Ramos (cell line): ENCODE data around the gene IMPA2.

Source experiments
- in situ Hi-C: fragments of 300-500 bp; cut with MboI; formaldehyde crosslinking; loops from one replicate; pipeline ENCODE4 v1.14.3; 2022; ENCODE audit warnings: low sequenced_read_pairs; ENCODE audit not compliant: unreplicated experiment

IMPA2 gene

GRCh38 chr18:12003894-12004293 lies 22.6 kb downstream of the IMPA2 start:
- in situ Hi-C loops, result no loop called here

- in situ Hi-C loops, result no loop called here
These were observed 24.5 kb downstream of the IMPA2 start for GRCh38 chr18:12005538-12006487.

GRCh38 chr18:12006488-12006840 lies 25.2 kb downstream of the IMPA2 start:
- in situ Hi-C loops, result no loop called here

- in situ Hi-C loops, result no loop called here
These were observed 25.8 kb downstream of the IMPA2 start for GRCh38 chr18:12007063-12007462.

- in situ Hi-C loops, result no loop called here
These were observed 27.0 kb downstream of the IMPA2 start for GRCh38 chr18:12008181-12008767.

- in situ Hi-C loops, result no loop called here
These were observed 27.7 kb downstream of the IMPA2 start for GRCh38 chr18:12008842-12009580.

GRCh38 chr18:12009581-12010140 lies 28.4 kb downstream of the IMPA2 start:
- in situ Hi-C loops, result no loop called here

- in situ Hi-C loops, result no loop called here
These were observed 29.0 kb downstream of the IMPA2 start for GRCh38 chr18:12010187-12010802.

GRCh38 chr18:12011199-12011956 lies 30.1 kb downstream of the IMPA2 start:
- in situ Hi-C loops, result no loop called here

- in situ Hi-C loops, result no loop called here
These were observed 30.7 kb downstream of the IMPA2 start for GRCh38 chr18:12011957-12012549.

GRCh38 chr18:12012697-12013096 lies 31.4 kb downstream of the IMPA2 start:
- in situ Hi-C loops, result no loop called here

- in situ Hi-C loops, result no loop called here
These were observed 32.0 kb downstream of the IMPA2 start for GRCh38 chr18:12013186-12013916.

- in situ Hi-C loops, result no loop called here
These were observed 32.8 kb downstream of the IMPA2 start for GRCh38 chr18:12014086-12014485.

- in situ Hi-C loops, result no loop called here
These were observed 33.5 kb downstream of the IMPA2 start for GRCh38 chr18:12014521-12015415.

GRCh38 chr18:12015416-12016062 lies 34.2 kb downstream of the IMPA2 start:
- in situ Hi-C loops, result no loop called here

GRCh38 chr18:12017081-12017480 lies 35.8 kb downstream of the IMPA2 start:
- in situ Hi-C loops, result no loop called here

- in situ Hi-C loops, result no loop called here
These were observed 37.6 kb downstream of the IMPA2 start for GRCh38 chr18:12018861-12019260.
